HepG2 (cell line): ENCODE measurements around the gene UBE2M. TPM values are rescaled to one million over a fixed set of nuclear protein-coding genes. Genes with fewer than 3 reads are reported as not detected.

Experiments
- ARID3A ChIP-seq: IDR thresholded peaks from 2 replicates; pipeline ENCODE4 v1.6.1; 2012; ENCODE audit warnings: low read depth, low read length, improper control_type of control experiment
- ARID5B ChIP-seq: IDR thresholded peaks from 2 replicates; pipeline ENCODE4 v1.4.0; 2020; ENCODE audit warnings: mild to moderate bottlenecking, missing genetic modification reagents
- ATF2 ChIP-seq: sonication (generic); formaldehyde crosslinking; IDR thresholded peaks from 2 replicates; pipeline ENCODE4 v1.4.0; 2020; ENCODE audit warnings: missing genetic modification reagents
- ATF7 ChIP-seq, 2 experiments: fragments of 450-650 bp in 1 of 2; sonication (generic) in 1 of 2; formaldehyde crosslinking in 1 of 2; IDR thresholded peaks; 2 replicates each; pipeline versions ENCODE4 v1.4.0 to v1.6.1; 2016 to 2020; ENCODE audit warnings: antibody characterized with exemption in 1 of 2, mild to moderate bottlenecking in 1 of 2, missing genetic modification reagents in 1 of 2
- BORCS8-MEF2B ChIP-seq: sonication (generic); formaldehyde crosslinking; IDR thresholded peaks from 2 replicates; pipeline ENCODE4 v1.8.0; 2022; ENCODE audit warnings: mild to moderate bottlenecking, missing genetic modification reagents
- CHD2 ChIP-seq: IDR thresholded peaks from 2 replicates; pipeline ENCODE4 v1.6.1; 2011; ENCODE audit warnings: low read depth, low read length, improper control_type of control experiment
- E2F5 ChIP-seq: sonication (generic); formaldehyde crosslinking; conservative IDR thresholded peaks from 2 replicates; pipeline ENCODE4 v1.4.0; 2020; ENCODE audit warnings: missing genetic modification reagents
- FOSL1 ChIP-seq: sonication (generic); formaldehyde crosslinking; IDR thresholded peaks from 2 replicates; pipeline ENCODE4 v1.9.0; 2021; ENCODE audit warnings: missing genetic modification reagents, borderline replicate concordance
- GATA4 ChIP-seq: sonication (generic); IDR thresholded peaks from 2 replicates; pipeline ENCODE4 v1.6.1; 2016; ENCODE audit warnings: antibody characterized with exemption, low read depth, borderline replicate concordance
- GATAD2A ChIP-seq: IDR thresholded peaks from 2 replicates; pipeline ENCODE4 v1.6.1; 2016
- JUN ChIP-seq: sonication (generic); formaldehyde crosslinking; IDR thresholded peaks from 2 replicates; pipeline ENCODE4 v1.4.0; 2020; ENCODE audit warnings: mild to moderate bottlenecking, missing genetic modification reagents
- MZF1 ChIP-seq: sonication (generic); formaldehyde crosslinking; IDR thresholded peaks from 2 replicates; pipeline ENCODE4 v1.8.1; 2023; ENCODE audit warnings: mild to moderate bottlenecking, missing genetic modification reagents, borderline replicate concordance
- NR2C2 ChIP-seq: sonication (generic); formaldehyde crosslinking; IDR thresholded peaks from 2 replicates; pipeline ENCODE4 v1.4.0; 2020; ENCODE audit warnings: missing genetic modification reagents, mild to moderate bottlenecking, moderate library complexity, borderline replicate concordance
- RFX1 ChIP-seq: fragments of 450-650 bp; IDR thresholded peaks from 2 replicates; pipeline ENCODE4 v1.6.1; 2017
- SMAD9 ChIP-seq: sonication (generic); formaldehyde crosslinking; IDR thresholded peaks from 2 replicates; pipeline ENCODE4 v1.5.1; 2020; ENCODE audit warnings: mild to moderate bottlenecking, missing genetic modification reagents
- SUZ12 ChIP-seq: fragments of 150-350 bp; IDR thresholded peaks from 2 replicates; pipeline ENCODE4 v1.6.1; 2014; ENCODE audit warnings: low read depth, low read length
- ZNF24 ChIP-seq: fragments of 450-650 bp; IDR thresholded peaks from 2 replicates; pipeline ENCODE4 v1.6.1; 2017; ENCODE audit warnings: antibody characterized with exemption, mild to moderate bottlenecking
- ZNF343 ChIP-seq: sonication (generic); formaldehyde crosslinking; IDR thresholded peaks from 2 replicates; pipeline ENCODE4 v1.4.0; 2020; ENCODE audit warnings: mild to moderate bottlenecking, missing genetic modification reagents
- ZNF383 ChIP-seq: sonication (generic); formaldehyde crosslinking; IDR thresholded peaks from 2 replicates; pipeline ENCODE4 v1.4.0; 2020; ENCODE audit warnings: missing genetic modification reagents, mild to moderate bottlenecking, borderline replicate concordance
- ZNF589 ChIP-seq: sonication (generic); formaldehyde crosslinking; conservative IDR thresholded peaks from 2 replicates; pipeline ENCODE4 v1.8.0; 2022; ENCODE audit warnings: mild to moderate bottlenecking, moderate library complexity, missing genetic modification reagents
- ZNF674 ChIP-seq: sonication (generic); formaldehyde crosslinking; IDR thresholded peaks from 2 replicates; pipeline ENCODE4 v1.5.0; 2020; ENCODE audit warnings: low read depth, mild to moderate bottlenecking, missing genetic modification reagents
- ZNF678 ChIP-seq: sonication (generic); formaldehyde crosslinking; IDR thresholded peaks from 2 replicates; pipeline ENCODE4 v1.4.0; 2020; ENCODE audit warnings: mild to moderate bottlenecking, missing genetic modification reagents
- polyA plus RNA-seq, 8 experiments: library from polyadenylated mRNA; depleted of rRNA in 3 of 8; stranded (reverse) in 7 of 8; unstranded in 1 of 8; fragments of >200 nt; fragmentation: Illumina TruSeq in 4 of 8; extraction: Trizol in 4 of 8; gene quantifications; 2 replicates each; pipeline versions ENCODE4 v1.2.1 to v1.2.3, GENCODE V29; 2011 to 2016; ENCODE audit warnings: low read depth in 4 of 8, missing spikeins in 1 of 8, mixed read lengths in 1 of 8; ENCODE audit not compliant: insufficient read depth in 1 of 8
- total RNA-seq, 5 experiments: library from RNA; depleted of rRNA; stranded (reverse); fragments of >200 nt; fragmentation: Illumina TruSeq; extraction: Trizol; gene quantifications; 2 replicates each; pipeline ENCODE4 v1.2.3, GENCODE V29; 2016; ENCODE audit warnings: low read depth in 1 of 5

UBE2M gene
- total and polyA plus RNA-seq, 2 of the 13 experiments (the other 11 are each of a cell fraction or from before 2014, with no cell fraction given), result 36.2 to 50.3 TPM

- peak; percentile 81 for TF ChIP-seq ATF7 (IDR thresholded peaks at IDR 0.05)
- TF ChIP-seq ATF7 (CRISPR knock-in tag; IDR thresholded peaks at IDR 0.05), result no peak; the same call in 1 of the 2 replicates
- TF ChIP-seq E2F5 (CRISPR knock-in tag), result peak; percentile 70
- TF ChIP-seq ZNF674, result no peak; the same call in 1 of the 2 replicates
- TF ChIP-seq GATAD2A (CRISPR knock-in tag), result peak; percentile 53
- no peak for TF ChIP-seq FOSL1 (CRISPR knock-in tag)
- no peak for TF ChIP-seq RFX1
- TF ChIP-seq GATA4, result peak; percentile 69; the same call in 1 of the 2 replicates
- TF ChIP-seq BORCS8-MEF2B (CRISPR knock-in tag), result peak; percentile 88
- TF ChIP-seq CHD2, result 0 out of 2 replicates have a peak, but pooled peaks have one; percentile 26
- TF ChIP-seq JUN (CRISPR knock-in tag), result no peak
- 0 out of 2 replicates have a peak, but pooled peaks have one; percentile 73 for TF ChIP-seq MZF1 (CRISPR knock-in tag)
- TF ChIP-seq SMAD9 (CRISPR knock-in tag), result no peak
- peak; percentile 24; the same call in 1 of the 2 replicates for TF ChIP-seq ARID5B (CRISPR knock-in tag)
- peak; percentile 64 for TF ChIP-seq NR2C2 (CRISPR knock-in tag)
- peak; percentile 19; the same call in 1 of the 2 replicates for TF ChIP-seq ARID3A
- no peak for TF ChIP-seq ZNF589 (CRISPR knock-in tag)
- no peak for TF ChIP-seq ZNF24
- TF ChIP-seq ZNF678 (CRISPR knock-in tag), result no peak
- TF ChIP-seq ATF2 (CRISPR knock-in tag), result 0 out of 2 replicates have a peak, but pooled peaks have one; percentile 71
- no peak for TF ChIP-seq SUZ12
- peak; percentile 78; the same call in 1 of the 2 replicates for TF ChIP-seq ZNF343 (CRISPR knock-in tag)
- 0 out of 2 replicates have a peak, but pooled peaks have one; percentile 87 for TF ChIP-seq ZNF383
Measured at GRCh38 chr19:58543826-58544590, 14.4 kb downstream of the UBE2M start, which contains the start of gene TRIM28 (continued).
